AG04450 (cell line): ENCODE measurements around the gene PALM3. TPM values are rescaled to one million over a fixed set of nuclear protein-coding genes. Genes with fewer than 3 reads are reported as not detected.

Experiments used
- CTCF ChIA-PET: fragments of 300-600, 350-600 bp; formaldehyde crosslinking; extraction: SDS; loops from one replicate; lab custom pipeline; 2022; ENCODE audit warnings: antibody characterized with exemption, inconsistent platforms; lab: Charles Lee
- POLR2A ChIA-PET: fragments of 350-600 bp; formaldehyde crosslinking; extraction: SDS; loops from one replicate; lab custom pipeline; 2021; ENCODE audit warnings: antibody characterized with exemption, inconsistent platforms; lab: Yijun Ruan, JAX
- DNase-seq: peaks from one replicate; pipeline ENCODE4 v3.0.0-alpha.2; 2011; ENCODE audit warnings: low read depth, low spot score
- H3K27ac ChIP-seq: one replicate; pipeline ENCODE4 v1.5.1; 2012; ENCODE audit warnings: low read depth, low read length, control low read depth
- H3K27me3 ChIP-seq: one replicate; pipeline ENCODE4 v1.6.0; 2012; ENCODE audit warnings: low read length; ENCODE audit not compliant: control insufficient read depth, insufficient read depth
- H3K4me3 ChIP-seq: 2 replicates; pipeline ENCODE4 v1.5.1; 2011; ENCODE audit warnings: mild to moderate bottlenecking, low read depth, low read length, control low read depth
- H3K9me3 ChIP-seq: 2 replicates; pipeline ENCODE4 v1.5.1; 2012; ENCODE audit warnings: low read length; ENCODE audit not compliant: control insufficient read depth, insufficient read depth
- CTCF ChIP-seq: IDR thresholded peaks from 2 replicates; pipeline ENCODE4 v1.5.1; 2011; ENCODE audit warnings: low read depth, low read length, control low read depth, inconsistent platforms
- polyA plus RNA-seq: library from polyadenylated mRNA; depleted of rRNA; stranded (reverse); fragments of >200 nt; gene quantifications from 2 replicates; pipeline ENCODE4 v1.2.3, GENCODE V29; 2011

The PALM3 gene
- polyA plus RNA-seq, 1 experiment, result 0.43 TPM

GRCh38 chr19:14101003-14101545 is 39.2 kb upstream of the PALM3 start:
- no peak for DNase-seq

GRCh38 chr19:14097532-14098151 is 35.8 kb upstream of the PALM3 start:
- Histone ChIP-seq H3K9me3 (peaks cover 12% of the 10 kb centered on the region; the same call in 1 of the 2 replicates), H3K4me3 (no peak overlapping the region), H3K27me3 (no peaks in the 10 kb centered on the region), H3K27ac (no peak overlapping the region)
- TF ChIP-seq CTCF, result peak; percentile 22; the same call in 1 of the 2 replicates
- POLR2A ChIA-PET, result no interaction called here
- CTCF ChIA-PET, result interaction anchor here (0.6 kb wide), 1 partner anchor 38 kb away, joined by 3 read pairs; no protein-coding TSS in a partner anchor
- no peak for DNase-seq

More at GRCh38 chr19:14101003-14101545, 39.2 kb upstream of the PALM3 start:
- no peak for TF ChIP-seq CTCF
- H3K4me3 ChIP-seq, result no peak overlapping the region
- H3K9me3 ChIP-seq, result no peaks in the 10 kb centered on the region
- no peak overlapping the region for H3K27ac ChIP-seq
- POLR2A ChIA-PET, result no interaction called here
- H3K27me3 ChIP-seq, result no peaks in the 10 kb centered on the region
- CTCF ChIA-PET, result no interaction called here

- CTCF ChIA-PET, result no interaction called here
- no peak for DNase-seq
- H3K9me3 ChIP-seq, result peaks cover 12% of the 10 kb centered on the region; the same call in 1 of the 2 replicates
- peak; percentile 15; the same call in 1 of the 2 replicates for TF ChIP-seq CTCF
- no peak overlapping the region for H3K27ac ChIP-seq
- POLR2A ChIA-PET, result no interaction called here
- H3K4me3 ChIP-seq, result no peak overlapping the region
- no peaks in the 10 kb centered on the region for H3K27me3 ChIP-seq
Measured at GRCh38 chr19:14096272-14096992, 34.6 kb upstream of the PALM3 start.

- Histone ChIP-seq H3K27ac (no peak overlapping the region), H3K27me3 (no peaks in the 10 kb centered on the region), H3K9me3 (peaks cover 12% of the 10 kb centered on the region; the same call in 1 of the 2 replicates), H3K4me3 (no peak overlapping the region)
- no peak for TF ChIP-seq CTCF
- POLR2A ChIA-PET, result no interaction called here
- no peak for DNase-seq
- CTCF ChIA-PET, result no interaction called here
Measured at GRCh38 chr19:14094854-14095253, 33.0 kb upstream of the PALM3 start.
